Epithelial cell of proximal tubule (primary cell): ENCODE data around the gene AP5B1. TPM values are rescaled to one million over a fixed set of nuclear protein-coding genes. Genes with fewer than 3 reads are reported as not detected.

Experiments
- DNase-seq: peaks from one replicate; pipeline ENCODE4 v3.0.0-alpha.2; 2011; ENCODE audit warnings: low read depth
- H3K4me3 ChIP-seq: 2 replicates; pipeline ENCODE4 v1.5.1; 2011; ENCODE audit warnings: low read depth, mild to moderate bottlenecking, low read length
- CTCF ChIP-seq: conservative IDR thresholded peaks from 2 replicates; pipeline ENCODE4 v1.5.1; 2012; ENCODE audit warnings: low read depth, mild to moderate bottlenecking, low read length
- total RNA-seq: library from RNA; depleted of rRNA; stranded (reverse); fragments of >200 nt; gene quantifications from 2 replicates; pipeline ENCODE4 v1.2.3, GENCODE V29; 2015

Gene AP5B1
- total RNA-seq, 1 donor from 2014 or later, result 17.9 TPM

- DNase-seq, result no peak
- H3K4me3 ChIP-seq, result peak overlapping the region; percentile 64
- peak; percentile 91 for TF ChIP-seq CTCF
These were observed 37.3 kb upstream of the AP5B1 start for GRCh38 chr11:65817835-65818680.

DNA sequence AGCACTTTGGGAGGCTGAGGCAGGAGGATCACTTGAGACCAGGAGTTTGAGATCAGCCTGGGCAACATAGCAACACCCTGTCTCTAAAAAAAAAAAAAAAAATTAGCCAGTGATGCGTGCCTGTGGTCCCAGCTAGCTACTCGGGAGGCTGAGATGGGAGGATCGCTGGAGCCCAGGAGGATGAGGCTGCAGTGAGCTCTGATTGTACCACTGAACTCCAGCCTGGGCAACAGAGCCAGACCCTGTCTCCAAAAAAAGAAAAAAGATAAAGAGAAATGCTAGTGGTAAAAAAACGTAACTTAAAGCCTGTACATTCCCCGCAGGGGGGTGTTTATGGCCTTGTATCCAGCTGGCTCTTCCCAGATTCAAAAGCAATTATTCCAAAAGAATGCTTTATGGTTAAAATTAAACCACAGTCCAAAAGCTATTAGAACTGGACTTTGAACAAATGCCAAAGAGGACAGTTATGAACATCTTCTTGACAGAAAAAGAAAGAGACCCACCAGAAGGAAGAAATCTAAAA lies 36.6 kb upstream of the AP5B1 start:
- no peak for TF ChIP-seq CTCF
- H3K4me3 ChIP-seq, result peak overlapping the region; percentile 64
- DNase-seq, result no peak

- H3K4me3 ChIP-seq, result no peak overlapping the region
- no peak for DNase-seq
- no peak for TF ChIP-seq CTCF
These were observed 35.9 kb upstream of the AP5B1 start for GRCh38 chr11:65816696-65817095.

DNA sequence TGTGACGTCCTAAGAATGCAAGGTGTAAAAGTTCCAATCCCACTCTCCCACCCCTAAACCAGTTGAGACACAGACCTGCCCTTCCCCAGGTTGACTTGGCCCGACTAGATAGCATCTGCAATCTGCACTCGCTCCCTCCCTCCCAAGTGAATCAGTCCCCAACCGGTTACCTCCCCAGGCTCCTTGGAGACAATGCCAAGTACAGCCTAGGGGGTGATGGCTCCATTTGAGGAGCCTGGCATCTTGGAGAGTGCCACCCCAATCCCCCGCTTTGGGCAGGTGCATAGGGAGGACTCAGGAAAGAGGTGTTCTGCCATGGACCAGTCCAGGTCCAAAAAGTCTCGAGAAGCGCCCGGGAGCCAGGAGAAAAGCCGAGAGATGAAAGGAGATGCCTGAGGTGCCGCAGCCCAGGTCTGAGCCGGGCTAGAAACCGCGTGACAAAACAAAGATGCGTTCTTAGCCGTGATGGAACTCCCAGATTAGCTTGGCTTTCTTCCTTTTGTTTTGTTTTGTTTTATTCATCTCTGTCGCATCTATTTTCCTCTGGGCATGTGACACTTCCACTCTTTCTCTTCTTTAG lies 34.3 kb upstream of the AP5B1 start:
- H3K4me3 ChIP-seq, result no peak overlapping the region
- no peak for TF ChIP-seq CTCF
- no peak for DNase-seq

DNA sequence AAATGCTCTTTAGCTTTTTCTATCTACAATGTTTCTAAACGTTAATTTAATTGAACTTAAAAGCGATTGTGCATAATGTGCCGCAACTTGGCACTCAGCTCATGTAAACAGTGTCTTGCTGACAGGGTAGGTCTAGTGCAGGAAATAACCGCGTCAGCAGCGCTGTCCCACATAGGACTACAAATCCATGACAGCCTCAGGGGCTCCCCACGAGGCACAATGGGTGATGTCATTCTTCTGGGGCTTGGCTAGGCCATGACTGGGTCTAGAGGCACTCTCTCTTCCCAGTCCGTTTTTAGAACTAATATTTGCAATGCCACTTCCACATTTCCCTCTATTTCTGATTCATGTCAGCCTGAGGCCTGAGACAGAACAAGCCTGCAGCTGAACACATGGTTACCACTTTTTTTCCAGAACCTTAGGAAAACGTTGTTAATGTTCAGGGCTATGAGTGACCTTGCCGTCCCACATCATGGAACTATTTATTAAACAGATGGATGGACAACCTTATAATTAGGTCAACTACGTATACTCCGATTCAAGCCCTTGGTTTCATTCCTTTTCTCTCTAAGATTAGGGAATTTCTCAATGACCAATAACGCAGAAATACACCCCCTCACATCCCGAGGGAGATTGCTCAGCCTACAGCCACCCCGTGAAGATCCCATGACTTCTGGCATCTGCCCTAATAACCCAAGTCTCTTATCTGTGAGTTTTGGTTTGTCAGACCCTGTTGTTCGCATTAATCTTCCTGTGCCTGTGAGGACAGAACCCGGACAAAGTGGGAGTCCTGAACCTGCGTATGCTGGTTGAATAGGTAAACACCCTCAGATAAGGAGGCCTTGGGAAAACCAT lies 33.6 kb upstream of the AP5B1 start:
- no peak for DNase-seq
- TF ChIP-seq CTCF, result no peak
- no peak overlapping the region for H3K4me3 ChIP-seq

DNA sequence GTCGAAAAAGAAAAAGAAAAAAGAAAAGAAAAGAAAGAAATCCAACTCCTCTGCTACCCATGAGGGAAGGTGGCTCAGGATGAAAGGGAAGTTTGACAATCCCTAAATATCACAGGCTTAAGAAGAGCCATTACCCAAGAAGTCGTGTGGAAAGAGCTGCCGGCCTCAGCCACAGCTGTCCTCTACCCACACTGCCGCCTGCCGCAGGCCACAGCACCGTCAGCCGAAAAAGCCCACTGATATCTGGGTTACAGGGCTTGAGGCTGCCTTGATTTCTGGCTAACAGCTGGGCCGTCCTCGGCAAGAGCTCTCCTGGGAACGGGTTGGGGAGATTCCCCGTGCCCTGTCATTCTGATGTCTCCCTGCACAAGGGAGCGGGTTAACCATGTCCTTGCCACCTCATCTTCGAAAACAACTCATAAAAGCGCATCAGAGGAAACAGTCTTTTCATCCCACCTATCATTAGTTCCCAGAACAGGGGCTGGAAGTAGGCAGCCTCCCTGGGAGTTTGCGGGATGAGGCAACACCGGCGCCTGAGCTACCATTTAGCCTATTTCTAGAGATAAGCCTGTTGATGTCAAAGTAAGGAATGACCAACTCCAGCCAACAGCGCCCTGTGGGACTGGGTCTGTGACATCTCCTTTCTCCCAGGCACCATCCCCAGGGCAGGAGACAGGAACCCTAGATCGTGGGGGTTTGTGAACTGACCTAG lies 31.1 kb upstream of the AP5B1 start:
- no peak for TF ChIP-seq CTCF
- DNase-seq, result no peak
- no peak overlapping the region for H3K4me3 ChIP-seq
